ENCODE data around the gene WRAP53.

The WRAP53 gene

DNA sequence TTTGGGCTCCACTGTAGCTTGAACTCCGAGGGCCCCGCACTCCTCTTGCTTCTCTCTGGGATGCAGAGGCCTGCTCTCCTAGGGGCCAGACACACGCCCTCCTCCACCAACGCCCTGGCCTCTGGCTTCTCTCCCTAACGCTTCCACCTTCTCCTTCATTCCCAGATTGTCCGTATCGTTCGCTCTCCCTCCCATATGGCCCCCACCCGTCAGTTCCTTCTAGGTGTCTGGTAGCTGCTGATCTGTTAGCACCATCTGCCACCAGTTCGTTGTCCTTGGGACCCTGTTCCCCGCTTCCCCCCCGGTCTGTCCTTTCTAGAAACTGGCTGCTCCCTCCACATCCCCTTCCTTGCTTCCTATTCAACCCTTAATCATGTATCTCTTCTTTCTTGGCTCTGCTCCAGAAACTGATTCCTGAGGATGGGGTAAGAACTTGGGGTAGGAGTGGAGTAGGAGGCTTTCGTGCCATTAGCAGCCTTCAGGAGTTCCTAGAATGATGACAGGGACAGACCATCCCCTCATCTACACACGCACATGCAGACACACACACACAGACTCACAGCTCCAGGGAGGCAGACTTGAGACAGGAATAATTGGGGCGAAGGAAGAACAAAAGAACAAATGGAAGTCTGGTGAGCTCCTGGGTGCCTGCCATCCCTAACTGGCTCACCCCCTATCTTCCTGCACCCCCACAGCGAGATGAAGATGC, 33.3 kb upstream of the WRAP53 start:
- Histone ChIP-seq H3K27me3 (ENCODE audit: control insufficient read depth, insufficient read depth, low read length) (peaks cover 23% of the 10 kb centered on the region), H3K9me3 (ENCODE audit: control insufficient read depth, low read depth, low read length) (no peaks in the 10 kb centered on the region), H3K9ac (ENCODE audit: low read length) (no peak overlapping the region), H3K27ac (ENCODE audit: low read length) (no peak overlapping the region), H3K4me1 (ENCODE audit: control insufficient read depth, low read depth, low read length) (peaks cover 20% of the 10 kb centered on the region), H3K4me3 (ENCODE audit: low read length) (no peak overlapping the region), H3K36me3 (ENCODE audit: control insufficient read depth, low read depth, low read length) (no peaks in the 10 kb centered on the region)

DNA sequence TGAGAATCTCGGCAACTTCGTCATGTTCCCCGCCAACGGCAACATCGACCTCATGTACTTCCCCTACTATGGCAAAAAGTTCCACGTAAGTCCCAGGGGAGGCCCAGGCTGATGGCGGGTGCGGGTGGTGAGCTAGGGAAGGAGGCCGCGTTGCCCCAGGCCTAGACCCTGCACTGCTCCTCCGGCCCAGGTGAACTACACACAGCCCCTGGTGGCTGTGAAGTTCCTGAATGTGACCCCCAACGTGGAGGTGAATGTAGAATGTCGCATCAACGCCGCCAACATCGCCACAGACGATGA, 32.8 kb upstream of the WRAP53 start:
- Histone ChIP-seq H3K36me3 (ENCODE audit: control insufficient read depth, low read depth, low read length) (no peaks in the 10 kb centered on the region), H3K9ac (ENCODE audit: low read length) (no peak overlapping the region), H3K4me1 (ENCODE audit: control insufficient read depth, low read depth, low read length) (peaks cover 17% of the 10 kb centered on the region), H3K27me3 (ENCODE audit: control insufficient read depth, insufficient read depth, low read length) (peaks cover 20% of the 10 kb centered on the region), H3K27ac (ENCODE audit: low read length) (no peak overlapping the region), H3K9me3 (ENCODE audit: control insufficient read depth, low read depth, low read length) (no peaks in the 10 kb centered on the region), H3K4me3 (ENCODE audit: low read length) (no peak overlapping the region)

DNA sequence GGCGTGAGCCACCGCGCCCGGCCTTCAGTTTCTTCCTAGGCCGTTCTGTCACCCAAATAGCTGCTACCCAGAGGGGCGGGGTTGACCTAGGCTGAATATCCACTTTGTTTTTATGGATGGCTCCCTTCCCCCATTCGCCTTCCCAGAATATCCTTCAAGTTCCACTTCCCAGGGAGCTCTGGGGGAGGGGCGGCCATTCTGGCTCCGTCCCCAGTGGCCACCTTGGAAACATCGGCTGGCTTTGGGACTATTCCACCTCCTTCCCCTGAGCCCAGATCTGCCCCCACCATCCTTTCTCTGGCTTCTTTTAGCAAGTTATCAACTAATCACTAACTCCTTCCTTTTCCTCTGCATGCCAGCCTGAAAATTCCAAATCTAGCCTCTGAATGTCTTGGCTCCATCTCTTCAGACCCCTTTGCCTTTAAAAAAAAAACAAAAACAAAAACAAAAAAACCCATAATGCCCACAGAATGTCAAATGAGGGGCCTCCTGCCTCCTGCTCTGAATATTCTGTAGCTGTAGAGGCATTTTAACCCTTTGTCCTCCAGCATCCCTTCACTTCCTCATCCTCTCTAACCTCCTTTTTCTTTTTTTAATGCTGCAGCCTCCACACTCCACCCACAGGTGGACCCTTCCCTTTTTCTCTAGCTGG, 31.2 kb upstream of the WRAP53 start:
- H3K9me3 ChIP-seq (ENCODE audit: control insufficient read depth, low read depth, low read length) = no peaks in the 10 kb centered on the region
- peaks cover 15% of the 10 kb centered on the region for H3K4me1 ChIP-seq (ENCODE audit: control insufficient read depth, low read depth, low read length)
- no peaks in the 10 kb centered on the region for H3K36me3 ChIP-seq (ENCODE audit: control insufficient read depth, low read depth, low read length)
- H3K27ac ChIP-seq (ENCODE audit: low read length) = no peak overlapping the region
- H3K27me3 ChIP-seq (ENCODE audit: control insufficient read depth, insufficient read depth, low read length) = peaks cover 9% of the 10 kb centered on the region
- peak overlapping the region; percentile 31 for H3K9ac ChIP-seq (ENCODE audit: low read length)
- peak overlapping the region; percentile 56 for H3K4me3 ChIP-seq (ENCODE audit: low read length)

DNA sequence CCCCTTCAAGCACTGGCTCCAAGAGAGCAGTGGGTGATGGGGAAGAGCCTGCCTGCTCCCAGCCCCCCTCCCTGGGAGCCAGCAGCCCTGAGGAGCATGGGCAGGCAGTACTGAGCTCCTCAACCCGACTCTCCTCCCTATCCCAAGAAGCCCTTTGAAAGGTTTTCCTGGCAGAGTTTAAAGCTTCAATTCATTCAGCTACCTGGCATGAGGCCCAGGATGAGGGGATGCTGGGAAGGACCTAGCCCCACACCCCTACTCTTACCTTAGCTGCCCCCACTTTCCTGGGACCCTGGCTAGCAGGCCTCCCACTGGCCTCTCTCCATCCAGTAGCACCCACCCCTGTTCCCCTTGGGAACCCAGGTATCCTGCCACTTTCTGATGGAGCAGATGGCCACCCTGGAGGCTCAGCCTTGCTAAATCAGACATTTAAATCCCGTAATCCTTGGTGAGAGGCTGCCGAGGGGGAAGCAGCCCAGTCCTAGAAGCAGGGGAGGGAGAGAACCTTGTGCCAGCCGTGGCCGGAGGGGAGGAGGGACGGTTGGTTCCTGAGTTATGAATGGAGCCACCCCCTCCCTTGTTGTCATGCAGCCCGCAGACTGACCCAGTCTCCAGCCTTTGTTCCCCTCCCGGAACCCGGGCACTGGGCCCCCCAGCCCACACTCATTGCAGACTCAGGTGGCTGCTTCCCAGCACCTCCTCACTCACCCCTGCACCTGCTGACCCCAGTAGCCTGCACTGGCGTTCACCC, 20.4 kb upstream of the WRAP53 start:
- Histone ChIP-seq H3K4me1 (ENCODE audit: control insufficient read depth, low read depth, low read length) (no peaks in the 10 kb centered on the region), H3K9ac (ENCODE audit: low read length) (no peak overlapping the region), H3K9me3 (ENCODE audit: control insufficient read depth, low read depth, low read length) (no peaks in the 10 kb centered on the region), H3K27ac (ENCODE audit: low read length) (no peak overlapping the region), H3K27me3 (ENCODE audit: control insufficient read depth, insufficient read depth, low read length) (no peaks in the 10 kb centered on the region), H3K36me3 (ENCODE audit: control insufficient read depth, low read depth, low read length) (peaks cover 50% of the 10 kb centered on the region), H3K4me3 (ENCODE audit: low read length) (no peak overlapping the region)

DNA sequence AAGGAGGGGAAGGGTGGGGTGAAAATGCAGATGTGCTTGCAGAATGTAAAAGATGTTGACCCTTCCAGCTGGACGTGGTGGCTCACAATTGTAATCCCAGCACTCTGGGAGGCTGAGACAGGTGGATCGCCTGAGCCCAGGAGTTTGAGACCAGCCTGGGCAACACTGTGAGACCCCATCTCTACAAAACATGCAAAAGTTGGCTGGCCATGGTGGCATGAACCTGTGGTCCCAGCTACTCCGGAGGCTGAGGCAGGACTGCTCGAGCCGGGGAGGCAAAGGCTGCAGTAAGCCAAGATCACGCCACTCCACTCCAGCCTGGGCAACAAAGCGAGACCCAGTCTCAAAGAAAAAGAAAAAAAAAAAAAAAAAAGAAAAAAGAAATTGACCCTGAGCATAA, 19.8 kb upstream of the WRAP53 start:
- Histone ChIP-seq H3K4me1 (ENCODE audit: control insufficient read depth, low read depth, low read length) (no peaks in the 10 kb centered on the region), H3K27me3 (ENCODE audit: control insufficient read depth, insufficient read depth, low read length) (no peaks in the 10 kb centered on the region), H3K9ac (ENCODE audit: low read length) (no peak overlapping the region), H3K36me3 (ENCODE audit: control insufficient read depth, low read depth, low read length) (peaks cover 56% of the 10 kb centered on the region), H3K4me3 (ENCODE audit: low read length) (no peak overlapping the region), H3K9me3 (ENCODE audit: control insufficient read depth, low read depth, low read length) (peaks cover 3% of the 10 kb centered on the region), H3K27ac (ENCODE audit: low read length) (no peak overlapping the region)

DNA sequence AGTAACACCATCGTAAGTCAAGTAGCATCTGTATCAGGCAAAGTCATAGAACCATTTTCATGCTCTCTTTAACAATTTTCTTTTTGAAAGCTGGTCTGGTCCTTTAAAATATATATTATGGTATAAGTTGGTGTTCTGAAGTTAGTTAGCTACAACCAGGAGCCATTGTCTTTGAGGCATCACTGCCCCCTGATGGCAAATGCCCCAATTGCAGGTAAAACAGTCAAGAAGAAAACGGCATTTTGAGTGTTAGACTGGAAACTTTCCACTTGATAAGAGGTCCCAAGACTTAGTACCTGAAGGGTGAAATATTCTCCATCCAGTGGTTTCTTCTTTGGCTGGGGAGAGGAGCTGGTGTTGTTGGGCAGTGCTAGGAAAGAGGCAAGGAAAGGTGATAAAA, 15.0 kb upstream of the WRAP53 start:
- no peak overlapping the region for H3K27ac ChIP-seq (ENCODE audit: low read length)
- H3K27me3 ChIP-seq (ENCODE audit: control insufficient read depth, insufficient read depth, low read length) = no peaks in the 10 kb centered on the region
- no peak overlapping the region for H3K9ac ChIP-seq (ENCODE audit: low read length)
- H3K36me3 ChIP-seq (ENCODE audit: control insufficient read depth, low read depth, low read length) = peaks cover 70% of the 10 kb centered on the region
- H3K9me3 ChIP-seq (ENCODE audit: control insufficient read depth, low read depth, low read length) = peaks cover 7% of the 10 kb centered on the region
- H3K4me1 ChIP-seq (ENCODE audit: control insufficient read depth, low read depth, low read length) = peaks cover 16% of the 10 kb centered on the region
- H3K4me3 ChIP-seq (ENCODE audit: low read length) = no peak overlapping the region

DNA sequence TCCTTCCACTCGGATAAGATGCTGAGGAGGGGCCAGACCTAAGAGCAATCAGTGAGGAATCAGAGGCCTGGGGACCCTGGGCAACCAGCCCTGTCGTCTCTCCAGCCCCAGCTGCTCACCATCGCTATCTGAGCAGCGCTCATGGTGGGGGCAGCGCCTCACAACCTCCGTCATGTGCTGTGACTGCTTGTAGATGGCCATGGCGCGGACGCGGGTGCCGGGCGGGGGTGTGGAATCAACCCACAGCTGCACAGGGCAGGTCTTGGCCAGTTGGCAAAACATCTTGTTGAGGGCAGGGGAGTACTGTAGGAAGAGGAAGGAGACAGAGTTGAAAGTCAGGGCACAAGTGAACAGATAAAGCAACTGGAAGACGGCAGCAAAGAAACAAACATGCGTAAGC, 13.3 kb upstream of the WRAP53 start:
- no peaks in the 10 kb centered on the region for H3K27me3 ChIP-seq (ENCODE audit: control insufficient read depth, insufficient read depth, low read length)
- H3K27ac ChIP-seq (ENCODE audit: low read length) = no peak overlapping the region
- peaks cover 16% of the 10 kb centered on the region for H3K4me1 ChIP-seq (ENCODE audit: control insufficient read depth, low read depth, low read length)
- H3K9ac ChIP-seq (ENCODE audit: low read length) = no peak overlapping the region
- H3K9me3 ChIP-seq (ENCODE audit: control insufficient read depth, low read depth, low read length) = peaks cover 7% of the 10 kb centered on the region
- no peak overlapping the region for H3K4me3 ChIP-seq (ENCODE audit: low read length)
- peaks cover 53% of the 10 kb centered on the region for H3K36me3 ChIP-seq (ENCODE audit: control insufficient read depth, low read depth, low read length)

DNA sequence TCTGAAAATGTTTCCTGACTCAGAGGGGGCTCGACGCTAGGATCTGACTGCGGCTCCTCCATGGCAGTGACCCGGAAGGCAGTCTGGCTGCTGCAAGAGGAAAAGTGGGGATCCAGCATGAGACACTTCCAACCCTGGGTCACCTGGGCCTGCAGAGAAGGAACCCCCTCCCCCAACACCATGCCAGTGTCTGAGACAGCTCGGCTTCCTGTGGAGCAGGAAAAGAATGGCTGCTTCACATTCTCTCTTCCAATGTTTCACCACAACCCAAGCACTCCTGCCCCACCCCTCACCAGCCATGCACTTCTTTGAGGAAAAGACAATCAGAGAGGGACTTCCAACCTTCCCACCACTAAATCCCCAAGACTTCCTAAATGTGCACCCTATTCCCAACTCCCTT, 11.7 kb upstream of the WRAP53 start:
- Histone ChIP-seq H3K27ac (ENCODE audit: low read length) (no peak overlapping the region), H3K36me3 (ENCODE audit: control insufficient read depth, low read depth, low read length) (peaks cover 37% of the 10 kb centered on the region), H3K9me3 (ENCODE audit: control insufficient read depth, low read depth, low read length) (peaks cover 7% of the 10 kb centered on the region), H3K27me3 (ENCODE audit: control insufficient read depth, insufficient read depth, low read length) (no peaks in the 10 kb centered on the region), H3K4me1 (ENCODE audit: control insufficient read depth, low read depth, low read length) (peaks cover 16% of the 10 kb centered on the region), H3K4me3 (ENCODE audit: low read length) (no peak overlapping the region), H3K9ac (ENCODE audit: low read length) (no peak overlapping the region)

DNA sequence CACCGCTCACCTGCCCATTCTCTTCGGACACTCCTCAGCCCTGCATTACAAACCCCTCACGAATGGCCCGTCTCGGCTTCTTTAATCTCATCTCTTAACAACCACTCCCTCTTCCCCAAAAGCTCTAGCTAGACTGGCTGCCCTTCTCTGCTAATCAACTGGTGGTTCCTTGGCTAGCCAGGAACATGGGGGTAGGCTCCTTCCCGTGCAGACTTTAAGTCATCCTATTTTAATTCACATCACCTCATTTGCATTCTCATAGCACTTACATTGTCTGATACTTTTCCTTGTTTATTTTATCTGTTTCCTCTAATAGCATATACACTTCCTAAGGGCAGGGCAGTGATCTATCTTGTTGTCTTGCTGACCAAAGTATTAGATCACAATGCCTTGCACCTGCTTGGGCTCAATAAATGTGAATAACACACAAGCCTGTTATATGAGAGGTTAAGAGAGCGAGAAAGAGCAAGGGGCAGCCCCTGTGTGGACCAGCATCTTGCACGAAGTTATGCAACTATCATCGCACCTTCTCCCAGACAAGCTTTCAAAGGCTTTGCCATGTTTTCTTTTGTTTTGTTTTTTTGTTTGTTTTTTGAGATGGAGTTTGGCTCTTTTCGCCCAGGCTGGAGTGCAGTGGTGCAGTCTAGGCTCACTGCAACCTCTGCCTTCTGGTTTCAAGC, 10.7 kb upstream of the WRAP53 start:
- H3K36me3 ChIP-seq (ENCODE audit: control insufficient read depth, low read depth, low read length) = peaks cover 31% of the 10 kb centered on the region
- H3K27me3 ChIP-seq (ENCODE audit: control insufficient read depth, insufficient read depth, low read length) = no peaks in the 10 kb centered on the region
- peak overlapping the region; percentile 12 for H3K27ac ChIP-seq (ENCODE audit: low read length)
- H3K9me3 ChIP-seq (ENCODE audit: control insufficient read depth, low read depth, low read length) = peaks cover 7% of the 10 kb centered on the region
- H3K4me1 ChIP-seq (ENCODE audit: control insufficient read depth, low read depth, low read length) = peaks cover 16% of the 10 kb centered on the region
- peak overlapping the region; percentile 25 for H3K4me3 ChIP-seq (ENCODE audit: low read length)
- no peak overlapping the region for H3K9ac ChIP-seq (ENCODE audit: low read length)

DNA sequence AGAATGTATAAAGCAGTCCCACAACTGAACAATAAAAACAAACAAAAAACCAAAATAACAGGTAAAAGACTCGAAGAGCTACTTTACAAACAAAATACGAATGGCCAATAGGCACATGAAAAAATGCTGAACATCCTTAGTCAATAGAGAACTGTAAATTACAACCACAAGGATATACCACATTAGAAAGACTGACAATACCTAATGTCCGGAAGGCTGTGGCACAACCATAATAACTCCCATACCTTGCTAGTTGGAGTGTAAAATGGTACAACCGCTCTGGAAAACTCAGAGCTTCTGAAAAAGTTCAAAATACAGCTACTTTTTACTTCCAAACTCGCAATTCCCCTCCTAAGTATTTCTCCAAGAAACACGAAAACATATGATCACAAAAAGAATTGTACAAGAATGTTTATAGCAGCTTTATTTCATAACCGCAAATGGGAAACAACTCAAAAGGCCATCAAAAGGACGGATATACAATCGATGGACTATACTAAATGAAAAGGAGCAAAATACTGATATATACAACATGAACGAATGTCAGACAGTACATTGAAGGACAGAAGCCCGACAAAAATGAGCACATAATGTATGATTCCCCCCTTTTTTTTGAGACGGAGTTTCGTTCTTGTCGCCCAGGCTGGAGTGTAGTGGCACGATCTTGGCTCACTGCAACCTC, 3.3 kb upstream of the WRAP53 start:
- Histone ChIP-seq H3K4me1 (ENCODE audit: control insufficient read depth, low read depth, low read length) (peaks cover 14% of the 10 kb centered on the region), H3K27me3 (ENCODE audit: control insufficient read depth, insufficient read depth, low read length) (no peaks in the 10 kb centered on the region), H3K4me3 (ENCODE audit: low read length) (peak overlapping the region; percentile 81), H3K9me3 (ENCODE audit: control insufficient read depth, low read depth, low read length) (no peaks in the 10 kb centered on the region), H3K27ac (ENCODE audit: low read length) (no peak overlapping the region), H3K36me3 (ENCODE audit: control insufficient read depth, low read depth, low read length) (peaks cover 5% of the 10 kb centered on the region), H3K9ac (ENCODE audit: low read length) (peak overlapping the region; percentile 98)

Data from iPS-18a (cell line).